ENCODE measurements around the gene MZT2A. TPM values are rescaled to one million over a fixed set of nuclear protein-coding genes. Genes with fewer than 3 reads are reported as not detected.
A peak's percentile ranks its signal among the peaks of the same experiment; 100 is the strongest.
"Not testable (repeated sequence)": the region's sequence is repeated elsewhere in the genome, so short reads cannot be mapped to it uniquely, and the experiment has no call there.

Gene MZT2A
- total RNA-seq, 5 donors from 2014 or later (not counting 1 experiment from before 2014, with no cell fraction given) = 70.1 to 215 (median 89.1) TPM

- Histone ChIP-seq H3K4me3 (ENCODE audit: control insufficient read depth in 1 of 2, extremely low read depth in 1 of 2, low read length in 1 of 2) (peak overlapping the region; percentile 74 to 91), H3K27ac (ENCODE audit: low read length) (peak overlapping the region; percentile 92), H3K9me3 (no peaks in the 10 kb centered on the region), H3K4me1 (ENCODE audit: control insufficient read depth in 1 of 2, extremely low read depth in 1 of 2, insufficient read depth in 2 of 2, low read length in 2 of 2) (peaks cover 5 to 43% of the 10 kb centered on the region in 2 experiments), H3K27me3 (replicated peaks in 1 of 2; ENCODE audit: control insufficient read depth in 2 of 2, extremely low read depth in 1 of 2, insufficient read depth in 2 of 2, low read length in 1 of 2) (no peaks in the 10 kb centered on the region), H3K36me3 (ENCODE audit: control insufficient read depth in 2 of 2, extremely low read depth in 1 of 2, insufficient read depth in 1 of 2, low read length in 1 of 2) (peaks cover 0 to 3% of the 10 kb centered on the region in 2 donors)
- Mint-ChIP-seq H3K4me3 (peak overlapping the region; percentile 94 to 96 (median 95)), H3K9me3 (no peaks in the 10 kb centered on the region), H3K36me3 (peaks cover 4% of the 10 kb centered on the region), H3K4me1 (peaks cover 44 to 54% (median 53%) of the 10 kb centered on the region in 3 donors), H3K27ac (peak overlapping the region; percentile 95 to 98), H3K27me3 (no peaks in the 10 kb centered on the region)
- peak; percentile 73 to 77 (median 75) for ATAC-seq (replicated peaks in 1 of 4)
- CTCF ChIA-PET = interaction anchor here (0.6 to 1.4 kb wide), 8 partner anchors 10 to 1311 kb away, joined by 3 to 13 read pairs (median 3); partner anchors contain the start of genes FAM168B (in 1 of the 2), MZT2B (in 1 of the 2) and SMPD4 (in 1 of the 2)
- POLR2A ChIA-PET = interaction anchor here (0.5 to 0.6 kb wide), 2 partner anchors 10 to 431 kb away, joined by 3 to 4 read pairs; no protein-coding TSS in a partner anchor
- DNase-seq = peak; percentile 84 to 96 (median 90)
- WGBS (ENCODE audit: insufficient coverage) = under 1% methylated on average over 72 of the region's 79 CpGs
Observed at GRCh38 chr2:131492418-131493198, 411 bp upstream of the MZT2A start.

GRCh38 chr2:131491469-131491836, 744 bp downstream of the MZT2A start:
- POLR2A ChIA-PET; CTCF ChIA-PET; H3K36me3 Mint-ChIP-seq; H3K27me3 ChIP-seq (replicated peaks in 1 of 2; ENCODE audit: control insufficient read depth in 2 of 2, extremely low read depth in 1 of 2, insufficient read depth in 2 of 2, low read length in 1 of 2); H3K27me3 Mint-ChIP-seq; H3K9me3 Mint-ChIP-seq; DNase-seq; H3K9me3 ChIP-seq; ATAC-seq (replicated peaks in 1 of 4); H3K36me3 ChIP-seq (ENCODE audit: control insufficient read depth in 2 of 2, extremely low read depth in 1 of 2, insufficient read depth in 1 of 2, low read length in 1 of 2); H3K27ac ChIP-seq (ENCODE audit: low read length): not testable (repeated sequence)
- 11% methylated on average over 12 of the region's 22 CpGs for WGBS (ENCODE audit: insufficient coverage)
- Mint-ChIP-seq H3K4me1 (peaks cover 43 to 54% (median 53%) of the 10 kb centered on the region in 3 donors), H3K4me3 (peak overlapping the region; percentile 81 to 87 (median 82)), H3K27ac (peak overlapping the region; percentile 87 to 89)
- H3K4me3 ChIP-seq (ENCODE audit: control insufficient read depth in 1 of 2, extremely low read depth in 1 of 2, low read length in 1 of 2) = peak overlapping the region; percentile 26 to 54
- peaks cover 5 to 43% of the 10 kb centered on the region in 2 experiments for H3K4me1 ChIP-seq (ENCODE audit: control insufficient read depth in 1 of 2, extremely low read depth in 1 of 2, insufficient read depth in 2 of 2, low read length in 2 of 2)

DNA sequence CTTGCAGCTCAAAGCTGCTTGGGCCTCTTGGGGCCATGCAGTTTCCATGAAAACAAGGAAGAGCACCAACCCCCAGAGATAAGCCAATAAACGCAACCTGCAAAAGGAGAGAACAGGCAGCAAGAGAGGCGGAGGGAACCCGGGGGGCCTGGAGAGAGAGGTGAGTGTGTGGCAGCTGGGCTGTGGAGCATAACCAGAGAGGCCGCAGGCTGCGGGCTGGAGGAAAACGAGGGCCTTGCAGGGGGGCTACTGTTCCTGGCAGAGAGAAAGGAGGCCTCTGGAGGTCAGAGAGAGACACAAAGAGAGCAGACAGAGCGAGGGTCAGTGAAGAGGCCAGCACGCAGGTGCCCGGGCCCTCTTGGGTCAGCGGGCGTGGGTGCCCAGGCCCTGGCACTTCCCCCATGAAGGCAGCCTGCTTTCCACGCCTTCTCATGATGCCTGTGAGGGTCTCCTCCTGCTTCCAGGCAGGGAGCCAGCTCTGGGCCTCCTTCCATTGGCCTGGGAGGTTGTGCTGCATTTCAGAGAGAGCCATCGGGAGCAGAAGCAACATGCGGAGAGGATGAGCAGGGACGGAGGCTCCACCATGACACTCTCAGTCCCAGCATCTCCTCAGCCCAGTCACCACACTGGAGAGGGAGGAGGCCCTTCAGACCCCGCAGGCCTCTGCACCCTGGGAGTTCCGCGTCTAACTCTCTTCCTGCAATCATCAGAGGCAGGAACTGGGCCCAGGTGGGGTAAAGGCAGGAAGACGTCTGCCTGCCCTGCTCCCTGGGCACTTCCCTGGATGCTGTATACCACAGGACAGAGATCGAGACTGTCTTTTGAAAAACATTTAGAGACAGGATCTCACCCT, 1.4 kb downstream of the MZT2A start:
- H3K36me3 Mint-ChIP-seq; H3K27me3 Mint-ChIP-seq; H3K36me3 ChIP-seq (ENCODE audit: control insufficient read depth in 2 of 2, extremely low read depth in 1 of 2, insufficient read depth in 1 of 2, low read length in 1 of 2); H3K9me3 ChIP-seq; POLR2A ChIA-PET; H3K9me3 Mint-ChIP-seq; CTCF ChIA-PET; ATAC-seq (replicated peaks in 1 of 4); H3K27ac ChIP-seq (ENCODE audit: low read length); H3K27me3 ChIP-seq (replicated peaks in 1 of 2; ENCODE audit: control insufficient read depth in 2 of 2, extremely low read depth in 1 of 2, insufficient read depth in 2 of 2, low read length in 1 of 2): not testable (repeated sequence)
- Mint-ChIP-seq H3K27ac (peak overlapping the region; percentile 87 to 89), H3K4me3 (peak overlapping the region; percentile 81 to 87 (median 82)), H3K4me1 (peaks cover 42 to 52% (median 51%) of the 10 kb centered on the region in 3 donors)
- WGBS (ENCODE audit: insufficient coverage) = 66% methylated on average over 13 of the region's 20 CpGs
- peak in 16 of 35 experiments; percentile 6 to 47 (median 16) for DNase-seq
- peaks cover 5 to 43% of the 10 kb centered on the region in 2 experiments for H3K4me1 ChIP-seq (ENCODE audit: control insufficient read depth in 1 of 2, extremely low read depth in 1 of 2, insufficient read depth in 2 of 2, low read length in 2 of 2)
- H3K4me3 ChIP-seq (ENCODE audit: control insufficient read depth in 1 of 2, extremely low read depth in 1 of 2, low read length in 1 of 2) = peak overlapping the region; percentile 26 to 54

DNA sequence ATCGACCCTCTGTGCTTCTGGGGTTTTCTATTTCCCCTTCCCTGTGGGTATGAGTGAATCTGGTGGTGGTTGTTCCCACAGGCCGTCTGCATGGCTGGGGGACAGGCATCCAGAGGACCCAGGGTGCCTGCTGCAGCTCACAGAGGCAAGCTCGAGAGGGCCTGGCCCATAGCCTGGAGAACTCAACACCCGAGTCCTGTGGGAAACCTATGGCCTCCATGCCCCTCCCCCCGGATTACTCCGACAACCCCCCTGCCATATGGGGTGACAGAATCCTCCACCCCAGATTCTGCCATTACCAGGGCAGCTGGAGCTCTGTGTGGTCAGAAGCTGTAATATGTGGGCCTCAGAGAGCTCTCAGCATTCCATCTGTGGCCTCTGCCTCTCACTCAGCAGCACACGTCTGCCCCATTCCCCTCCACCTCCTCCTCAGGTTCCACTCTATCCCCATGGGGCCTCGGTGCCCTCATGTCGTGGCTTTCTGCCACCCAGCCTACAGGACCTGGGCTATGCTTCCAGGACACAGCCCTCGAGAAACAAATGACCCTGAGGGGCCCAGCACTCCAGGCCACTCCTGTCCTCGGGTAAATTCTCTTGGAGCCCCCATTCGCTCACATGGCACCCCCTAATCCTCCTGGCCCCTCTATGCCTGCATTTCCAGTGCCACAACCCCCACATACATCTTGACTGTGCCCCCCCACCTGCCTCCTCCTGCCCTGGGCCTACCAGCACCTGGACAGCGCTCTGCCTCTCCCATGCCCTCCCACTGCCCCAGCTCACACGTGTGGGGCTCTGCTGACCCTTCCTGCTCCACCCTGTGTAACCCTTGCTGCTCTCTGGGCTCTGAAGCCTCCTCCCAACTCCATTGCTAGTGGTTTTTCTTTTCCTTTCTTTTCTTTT, 3.6 kb downstream of the MZT2A start:
- CTCF ChIA-PET = interaction anchor here in 1 of 2 donors (0.6 kb wide), 1 partner anchor 1303 kb away, joined by 3 read pairs; no protein-coding TSS in a partner anchor

DNA sequence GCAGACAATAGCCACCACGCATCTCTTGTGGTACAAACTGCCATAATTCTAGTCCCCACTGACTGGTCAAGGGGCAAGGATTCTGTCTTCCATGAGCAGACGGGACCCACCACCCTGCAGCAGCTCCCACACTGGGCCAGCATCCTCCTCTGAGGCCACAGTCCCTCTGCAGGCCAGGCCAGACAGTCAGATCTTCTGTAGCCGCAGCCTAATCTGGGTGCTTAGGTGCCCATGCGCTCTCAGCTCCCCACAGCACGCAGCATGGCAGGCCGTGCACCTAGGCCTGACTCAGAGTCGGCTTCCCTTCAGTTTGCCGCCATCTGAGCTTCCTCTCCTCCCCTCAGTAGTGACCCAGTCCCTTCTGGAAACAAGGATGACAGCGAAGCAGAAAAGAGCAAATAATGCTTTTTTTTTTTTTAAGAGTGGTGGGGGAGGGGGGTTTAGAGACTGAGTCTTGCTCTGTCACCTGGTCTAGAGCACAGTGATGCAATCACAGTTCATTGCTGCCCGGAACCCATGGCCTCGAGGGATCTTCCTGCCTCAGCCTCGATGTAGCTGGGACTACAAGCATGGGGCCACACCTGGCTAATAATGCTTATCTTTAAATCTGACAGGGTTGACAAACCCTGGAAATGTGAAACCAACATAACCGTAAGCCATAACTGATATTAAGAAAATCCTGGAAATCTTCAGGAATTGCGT, 5.8 kb downstream of the MZT2A start:
- H3K4me3 Mint-ChIP-seq; H3K27me3 Mint-ChIP-seq; H3K9me3 ChIP-seq; H3K36me3 Mint-ChIP-seq; H3K9me3 Mint-ChIP-seq; H3K36me3 ChIP-seq (ENCODE audit: control insufficient read depth in 2 of 2, extremely low read depth in 1 of 2, insufficient read depth in 1 of 2, low read length in 1 of 2); H3K4me3 ChIP-seq (ENCODE audit: control insufficient read depth in 1 of 2, extremely low read depth in 1 of 2, low read length in 1 of 2); H3K27ac Mint-ChIP-seq; POLR2A ChIA-PET; H3K27me3 ChIP-seq (replicated peaks in 1 of 2; ENCODE audit: control insufficient read depth in 2 of 2, extremely low read depth in 1 of 2, insufficient read depth in 2 of 2, low read length in 1 of 2); ATAC-seq (replicated peaks in 1 of 4); DNase-seq; H3K27ac ChIP-seq (ENCODE audit: low read length): not testable (repeated sequence)
- peaks cover 27 to 34% (median 32%) of the 10 kb centered on the region in 3 donors for H3K4me1 Mint-ChIP-seq
- 95% methylated on average over 10 of the region's 14 CpGs for WGBS (ENCODE audit: insufficient coverage)
- H3K4me1 ChIP-seq (ENCODE audit: control insufficient read depth in 1 of 2, extremely low read depth in 1 of 2, insufficient read depth in 2 of 2, low read length in 2 of 2) = peaks cover 2 to 24% of the 10 kb centered on the region in 2 experiments
- CTCF ChIA-PET = interaction anchor here in 1 of 2 donors (0.7 kb wide), 1 partner anchor 60 kb away, joined by 3 read pairs; no protein-coding TSS in a partner anchor

More for the DNA sequence above, 3.6 kb downstream of the MZT2A start:
- WGBS (ENCODE audit: insufficient coverage) = 87% methylated on average over 8 of the region's 14 CpGs
- Mint-ChIP-seq H3K27ac (peak overlapping the region in 1 of 2 donors; percentile 36), H3K4me3 (peak overlapping the region in 1 of 3 donors; percentile 28), H3K9me3 (no peaks in the 10 kb centered on the region), H3K4me1 (peaks cover 29 to 39% (median 36%) of the 10 kb centered on the region in 3 donors), H3K27me3 (no peaks in the 10 kb centered on the region), H3K36me3 (no peaks in the 10 kb centered on the region)
- Histone ChIP-seq H3K4me3 (ENCODE audit: control insufficient read depth in 1 of 2, extremely low read depth in 1 of 2, low read length in 1 of 2) (no peak overlapping the region), H3K9me3 (no peaks in the 10 kb centered on the region), H3K27ac (ENCODE audit: low read length) (no peak overlapping the region), H3K4me1 (ENCODE audit: control insufficient read depth in 1 of 2, extremely low read depth in 1 of 2, insufficient read depth in 2 of 2, low read length in 2 of 2) (peaks cover 2 to 31% of the 10 kb centered on the region in 2 experiments), H3K36me3 (ENCODE audit: control insufficient read depth in 2 of 2, extremely low read depth in 1 of 2, insufficient read depth in 1 of 2, low read length in 1 of 2) (peaks cover 1 to 3% of the 10 kb centered on the region in 2 donors), H3K27me3 (replicated peaks in 1 of 2; ENCODE audit: control insufficient read depth in 2 of 2, extremely low read depth in 1 of 2, insufficient read depth in 2 of 2, low read length in 1 of 2) (no peaks in the 10 kb centered on the region)
- ATAC-seq (replicated peaks in 1 of 4) = no peak
- DNase-seq = no peak
- POLR2A ChIA-PET = interaction anchor here in 1 of 2 donors (0.7 kb wide), 1 partner anchor 53 kb away, joined by 6 read pairs; no protein-coding TSS in a partner anchor
